Measurements from ENCODE around the gene AKT1S1.
"Not testable (repeated sequence)": the region's sequence is repeated elsewhere in the genome, so short reads cannot be mapped to it uniquely, and the experiment has no call there.

The AKT1S1 gene

DNA sequence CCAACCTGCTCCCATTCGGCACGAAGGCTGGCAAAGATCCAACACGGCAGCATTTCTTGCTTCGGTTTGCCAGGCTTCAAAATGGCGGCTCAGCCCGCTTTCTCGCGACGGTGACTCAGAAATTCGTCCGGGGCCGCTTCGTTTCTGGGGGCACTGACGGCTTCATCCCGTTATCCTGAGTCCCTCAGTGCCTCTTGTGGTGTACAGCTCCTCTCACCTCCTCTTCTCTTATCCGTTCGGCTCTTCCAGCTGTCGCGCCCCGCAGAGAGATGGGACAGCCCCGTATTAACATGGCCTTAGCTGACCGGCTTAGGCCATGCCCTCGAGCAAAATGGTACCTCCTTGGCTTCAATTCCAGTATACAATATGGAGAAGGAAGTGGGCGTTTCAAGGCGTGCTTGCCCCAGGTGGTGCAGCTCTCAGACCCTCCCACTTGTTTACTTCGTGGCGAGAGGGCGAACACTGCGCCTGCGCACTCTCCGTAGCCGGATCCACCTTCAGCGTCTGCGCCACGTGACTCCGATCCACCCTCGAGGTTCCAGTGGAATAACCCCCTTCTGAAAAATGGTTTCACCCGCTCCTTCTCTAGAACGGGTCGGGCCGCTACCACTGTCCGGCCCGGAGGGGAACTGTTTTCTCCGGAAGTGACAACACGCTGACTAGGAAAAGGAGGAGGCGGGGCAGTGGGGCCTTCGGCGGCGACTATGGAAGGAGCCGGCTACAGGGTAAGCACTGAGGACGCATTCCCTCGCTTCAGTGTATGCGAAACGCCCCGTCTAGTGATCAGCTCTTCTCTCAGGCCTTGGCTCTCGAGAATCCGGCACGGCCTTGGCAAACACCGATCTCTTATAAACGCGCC lies at the start of gene AKT1S1, which contains the start of gene TBC1D17:
AKT1S1 (minus strand) TSS at position 336 of the 859 bp plus-strand sequence. CDS start 4,060 bp downstream, outside the sequence.
TBC1D17 (plus strand) TSS at position 683 of the 859 bp plus-strand sequence; CDS start at position 705, 22 bp downstream.
- peak; percentile 100 for DNase-seq (ENCODE audit: low spot score)
- peak within 1 kb of the TSS; percentile 99 to 100 for H3K27ac ChIP-seq
- TF ChIP-seq, protein P1, sequence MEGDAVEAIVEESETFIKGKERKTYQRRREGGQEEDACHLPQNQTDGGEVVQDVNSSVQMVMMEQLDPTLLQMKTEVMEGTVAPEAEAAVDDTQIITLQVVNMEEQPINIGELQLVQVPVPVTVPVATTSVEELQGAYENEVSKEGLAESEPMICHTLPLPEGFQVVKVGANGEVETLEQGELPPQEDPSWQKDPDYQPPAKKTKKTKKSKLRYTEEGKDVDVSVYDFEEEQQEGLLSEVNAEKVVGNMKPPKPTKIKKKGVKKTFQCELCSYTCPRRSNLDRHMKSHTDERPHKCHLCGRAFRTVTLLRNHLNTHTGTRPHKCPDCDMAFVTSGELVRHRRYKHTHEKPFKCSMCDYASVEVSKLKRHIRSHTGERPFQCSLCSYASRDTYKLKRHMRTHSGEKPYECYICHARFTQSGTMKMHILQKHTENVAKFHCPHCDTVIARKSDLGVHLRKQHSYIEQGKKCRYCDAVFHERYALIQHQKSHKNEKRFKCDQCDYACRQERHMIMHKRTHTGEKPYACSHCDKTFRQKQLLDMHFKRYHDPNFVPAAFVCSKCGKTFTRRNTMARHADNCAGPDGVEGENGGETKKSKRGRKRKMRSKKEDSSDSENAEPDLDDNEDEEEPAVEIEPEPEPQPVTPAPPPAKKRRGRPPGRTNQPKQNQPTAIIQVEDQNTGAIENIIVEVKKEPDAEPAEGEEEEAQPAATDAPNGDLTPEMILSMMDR (IDR thresholded peaks at IDR 0.05), result no peak
- peak within 1 kb of the TSS; percentile 94 for H3K4me3 ChIP-seq

DNA sequence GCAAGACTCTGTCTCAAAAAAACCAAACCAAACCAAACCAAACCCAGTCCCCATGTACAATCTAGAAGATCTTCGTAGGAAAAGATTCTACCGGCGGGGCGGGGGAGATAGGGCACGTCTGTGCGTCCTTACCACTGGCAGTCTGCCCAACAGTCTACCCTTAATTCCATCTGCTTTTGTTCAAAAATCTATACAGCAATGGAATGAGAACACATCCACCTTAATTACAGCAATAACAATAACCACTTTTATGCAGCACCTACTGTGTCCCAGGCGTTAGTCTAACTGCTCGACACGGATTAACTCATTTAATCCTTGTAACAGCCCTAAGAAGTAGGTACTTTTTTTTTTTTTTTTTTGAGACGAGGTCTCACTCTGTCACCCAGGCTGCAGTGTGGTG lies 49.4 kb upstream of the AKT1S1 start:
- no peak overlapping the region for H3K27ac ChIP-seq
- DNase-seq (ENCODE audit: low spot score), result no peak
- H3K4me3 ChIP-seq, result no peak overlapping the region
- TF ChIP-seq, protein P1 (IDR thresholded peaks at IDR 0.05), result no peak

DNA sequence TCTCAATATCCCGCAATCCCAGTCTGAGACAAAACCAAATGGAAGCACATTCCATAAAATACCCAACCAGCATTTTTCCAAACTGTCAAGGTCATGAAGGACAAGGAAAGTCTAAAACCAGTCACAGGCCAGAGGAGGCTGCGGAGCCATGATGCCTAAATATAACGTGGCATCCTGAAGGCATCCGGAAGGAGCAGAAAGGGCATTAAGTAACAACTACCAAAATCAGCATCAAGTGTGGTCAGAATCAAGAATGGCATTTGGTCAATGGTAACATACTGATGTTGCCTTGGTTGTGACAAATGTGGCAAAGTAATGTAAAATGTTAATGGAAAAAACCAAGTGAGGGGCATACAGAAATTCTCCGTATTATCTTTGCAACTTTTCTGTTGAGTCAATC lies 48.3 kb upstream of the AKT1S1 start:
- TF ChIP-seq, protein P1 (IDR thresholded peaks at IDR 0.05), result no peak
- DNase-seq (ENCODE audit: low spot score), result no peak
- no peak overlapping the region for H3K27ac ChIP-seq
- no peak overlapping the region for H3K4me3 ChIP-seq

DNA sequence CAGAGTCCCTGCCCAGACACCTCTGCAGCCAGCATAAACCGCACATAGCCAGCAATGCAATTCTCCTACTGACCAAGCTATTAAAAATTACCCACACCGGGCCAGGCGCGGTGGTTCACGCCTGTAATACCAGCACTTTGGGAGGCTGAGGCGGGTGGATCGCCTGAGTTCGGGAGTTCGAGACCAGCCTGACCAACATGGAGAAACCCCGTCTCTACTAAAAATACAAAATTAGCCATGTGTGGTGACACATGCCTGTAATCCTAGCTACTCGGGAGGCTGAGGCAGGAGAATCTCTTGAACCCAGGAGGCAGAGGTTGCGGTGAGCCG lies 47.7 kb upstream of the AKT1S1 start:
- DNase-seq (ENCODE audit: low spot score); H3K27ac ChIP-seq; H3K4me3 ChIP-seq: not testable (repeated sequence)

DNA sequence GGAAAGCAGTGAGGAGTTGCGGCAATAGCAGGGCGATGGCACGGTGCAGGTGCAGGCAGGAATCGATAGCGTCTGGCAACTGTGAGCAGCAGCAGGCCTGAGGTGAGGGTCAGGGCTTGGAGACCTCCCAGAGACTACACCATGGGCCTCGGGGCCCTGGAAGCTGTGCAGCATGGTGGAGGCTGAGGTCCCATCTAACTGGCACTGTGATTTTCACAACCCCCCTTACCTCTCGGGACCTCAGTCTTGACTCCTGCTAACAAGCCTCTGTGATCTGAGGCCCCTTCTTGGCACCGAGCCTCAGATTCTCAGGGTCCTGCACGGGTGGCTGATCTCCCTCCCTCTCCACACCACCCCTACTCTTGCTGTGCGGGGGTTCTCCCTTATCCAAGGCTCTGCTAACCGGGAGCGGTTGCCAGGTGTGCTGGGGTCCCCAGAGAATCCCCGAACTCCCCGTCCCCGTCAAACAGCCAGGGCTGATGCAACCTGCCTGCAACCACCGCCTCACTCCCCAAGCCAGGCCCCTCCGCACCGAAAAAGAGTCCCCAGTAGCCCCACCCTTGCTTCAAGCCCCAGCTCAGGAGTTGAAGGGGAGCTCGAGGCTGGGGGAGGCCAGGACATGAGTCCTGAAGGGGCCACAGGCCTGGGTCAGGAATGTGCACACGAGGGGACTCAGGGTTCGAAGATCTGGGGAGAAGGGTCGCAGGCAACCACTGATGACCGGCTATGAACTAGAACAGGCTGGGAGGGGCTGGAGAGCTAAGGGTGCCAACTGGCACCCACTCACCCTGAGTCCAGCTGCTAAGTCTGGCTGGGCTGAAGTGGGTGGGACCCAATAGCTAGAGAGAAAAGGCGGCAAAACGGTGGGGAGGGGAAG lies 47.1 kb upstream of the AKT1S1 start:
- TF ChIP-seq, protein P1 (IDR thresholded peaks at IDR 0.05), result no peak
- Histone ChIP-seq H3K4me3 (no peak overlapping the region), H3K27ac (no peak overlapping the region)
- DNase-seq (ENCODE audit: low spot score), result no peak

DNA sequence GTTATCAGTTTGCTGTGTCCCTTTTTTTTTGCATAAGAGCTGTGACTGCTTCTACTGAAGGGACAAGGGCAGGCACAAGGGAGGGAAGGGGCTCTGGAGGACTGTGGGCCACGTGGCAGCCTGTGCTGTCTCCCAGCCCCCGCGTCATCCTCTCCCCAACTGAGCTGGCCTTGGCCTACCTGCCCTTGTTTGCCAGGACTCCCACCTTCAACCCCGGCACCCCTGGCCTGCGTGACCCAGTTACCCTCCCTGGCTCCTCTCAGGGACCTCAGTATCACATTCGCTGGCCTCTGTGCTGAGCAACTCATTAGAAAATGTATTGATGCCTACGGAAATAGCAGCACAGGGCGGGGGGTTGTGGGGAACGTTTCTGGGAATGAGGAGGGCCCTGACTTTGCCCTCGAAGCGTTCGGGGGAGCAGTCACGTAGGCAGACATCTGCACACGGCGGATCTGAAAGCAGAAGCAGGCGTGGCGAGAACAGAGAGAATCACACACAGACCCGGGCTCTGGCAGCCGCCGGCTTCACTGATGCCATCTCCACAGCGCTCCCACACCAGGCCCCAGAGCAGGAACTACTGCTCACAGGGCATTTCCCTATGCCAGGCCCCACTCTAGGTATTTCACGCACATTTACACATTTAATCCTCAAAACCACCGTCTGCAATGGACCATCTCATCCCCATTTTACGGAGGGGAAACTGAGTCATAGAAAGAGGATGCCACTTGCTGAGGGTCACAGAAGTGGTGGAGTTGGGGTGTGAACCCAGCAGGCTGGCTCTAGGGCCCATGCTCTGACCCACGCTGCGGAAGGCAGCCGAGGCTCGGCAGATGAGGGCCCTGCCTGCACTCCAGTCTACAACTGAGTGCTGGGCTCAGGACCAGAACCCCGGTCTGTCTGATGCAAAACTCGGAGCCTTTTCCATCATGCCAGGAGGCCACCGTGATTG lies 46.2 kb upstream of the AKT1S1 start:
- H3K27ac ChIP-seq, result no peak overlapping the region
- TF ChIP-seq, protein P1 (IDR thresholded peaks at IDR 0.05), result no peak
- H3K4me3 ChIP-seq, result no peak overlapping the region
- DNase-seq (ENCODE audit: low spot score), result no peak
